Stimulated activated CD8-positive, alpha-beta memory T cell treated with anti-CD3 and anti-CD28 coated beads, Interleukin-12 subunit alpha, Interleukin-12 subunit beta, amount 100 ng/mL, for 1 hour (primary cell): ENCODE measurements around the gene PITPNC1.
"Not testable (repeated sequence)": the region's sequence is repeated elsewhere in the genome, so short reads cannot be mapped to it uniquely, and the experiment has no call there.

Source experiments
- DNase-seq: peaks from one replicate; pipeline ENCODE4 v3.0.0-alpha.2; 2020; ENCODE audit warnings: low read depth

Gene PITPNC1

DNA sequence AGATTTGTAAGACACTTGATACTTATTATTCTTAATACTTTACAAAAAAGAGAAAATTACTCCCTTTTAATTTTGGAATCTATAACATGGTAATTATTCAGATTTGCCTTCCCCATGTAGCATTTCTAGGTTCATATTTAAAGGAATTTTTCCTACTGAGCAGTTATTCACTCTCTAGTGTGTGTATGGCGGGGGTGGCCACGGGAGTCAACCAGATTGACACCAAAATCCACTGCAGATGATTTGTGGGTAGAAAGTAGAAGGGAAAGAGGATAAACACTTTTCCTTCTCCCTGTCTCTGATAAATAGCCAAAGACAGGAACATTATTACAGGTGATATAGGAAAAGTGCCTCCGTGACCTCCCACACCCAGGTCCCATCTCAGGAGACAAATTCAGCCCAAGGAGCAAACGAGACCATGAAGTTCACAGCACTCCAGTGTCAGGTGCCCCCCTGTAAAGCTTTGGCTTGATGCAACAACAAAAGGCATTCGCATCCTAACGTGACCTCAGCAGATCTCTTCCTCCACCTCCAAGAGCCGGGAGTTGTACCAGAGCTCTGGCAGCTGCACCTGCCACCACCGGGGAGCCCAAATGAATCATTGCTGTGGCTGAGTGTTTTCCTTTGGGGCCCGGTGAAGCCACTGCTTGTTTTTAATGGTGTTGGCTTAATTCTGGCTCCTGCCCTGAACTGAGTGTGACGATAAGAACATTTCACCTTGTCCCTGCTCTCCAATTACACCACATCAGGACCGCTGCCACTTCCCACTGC is 248.0 kb downstream of the PITPNC1 start:
- no peak for DNase-seq

- DNase-seq, result no peak
Observed at GRCh38 chr17:67625971-67626370, 248.9 kb downstream of the PITPNC1 start.

- no peak for DNase-seq
Observed at GRCh38 chr17:67628580-67629013, 251.5 kb downstream of the PITPNC1 start.

DNA sequence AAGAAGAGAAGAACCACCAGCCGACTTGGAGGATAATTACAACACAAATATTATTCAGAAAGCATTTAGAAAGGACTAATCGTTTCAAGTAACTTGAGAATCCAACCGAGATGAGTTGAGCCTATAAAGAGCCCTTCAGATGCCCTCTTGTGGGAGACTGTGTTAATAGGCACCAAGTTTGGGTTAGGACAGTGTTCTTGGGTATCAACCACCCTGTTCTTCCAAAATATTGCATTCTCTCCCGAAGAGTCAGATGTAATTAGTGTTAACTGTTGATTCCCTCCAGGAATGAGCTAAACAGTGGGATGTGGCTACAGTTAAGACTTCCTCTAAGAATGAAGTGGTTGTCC is 252.9 kb downstream of the PITPNC1 start:
- no peak for DNase-seq

GRCh38 chr17:67630836-67631235 is 253.8 kb downstream of the PITPNC1 start:
- DNase-seq, result not testable (repeated sequence)

DNA sequence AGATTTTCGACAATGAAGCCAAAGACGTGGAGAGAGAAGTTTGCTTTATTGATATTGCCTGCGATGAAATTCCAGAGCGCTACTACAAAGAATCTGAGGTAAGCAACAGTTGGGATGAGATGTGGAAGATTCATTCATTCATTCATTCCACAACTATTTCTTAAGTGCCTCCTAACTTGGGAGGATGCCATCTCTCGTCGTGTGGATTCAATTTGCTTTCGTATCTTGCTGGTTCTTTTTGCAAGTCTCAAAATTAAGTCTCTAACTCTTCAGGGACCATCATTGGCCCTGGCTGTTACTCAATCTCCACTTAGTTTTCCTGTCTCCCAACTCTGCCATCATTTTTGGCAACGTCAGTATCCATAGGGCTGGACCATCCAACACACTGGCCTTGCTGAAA is 255.1 kb downstream of the PITPNC1 start:
- no peak for DNase-seq

- DNase-seq, result no peak
Observed at GRCh38 chr17:67633751-67634211, 256.7 kb downstream of the PITPNC1 start.

GRCh38 chr17:67635681-67636080 is 258.6 kb downstream of the PITPNC1 start:
- DNase-seq, result no peak

DNA sequence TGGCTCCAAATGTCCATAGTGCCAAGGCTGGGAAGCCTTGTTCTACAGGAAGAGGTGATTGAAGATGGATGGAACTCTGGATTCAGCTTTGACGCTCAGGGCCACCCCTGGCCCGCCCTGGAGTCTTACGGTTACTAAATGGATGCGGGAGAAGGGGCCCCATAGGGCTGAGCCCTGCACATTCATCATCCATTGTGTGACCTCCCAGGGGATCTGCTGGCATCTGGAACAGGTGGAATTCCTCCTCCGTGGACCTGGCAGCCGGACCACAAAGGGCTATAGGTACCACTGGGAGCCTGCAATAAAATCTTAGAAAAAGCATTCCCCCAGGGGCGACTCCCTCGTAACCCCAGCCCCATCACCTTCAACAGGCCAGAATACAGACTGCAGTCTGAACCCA is 259.2 kb downstream of the PITPNC1 start:
- DNase-seq, result no peak

DNA sequence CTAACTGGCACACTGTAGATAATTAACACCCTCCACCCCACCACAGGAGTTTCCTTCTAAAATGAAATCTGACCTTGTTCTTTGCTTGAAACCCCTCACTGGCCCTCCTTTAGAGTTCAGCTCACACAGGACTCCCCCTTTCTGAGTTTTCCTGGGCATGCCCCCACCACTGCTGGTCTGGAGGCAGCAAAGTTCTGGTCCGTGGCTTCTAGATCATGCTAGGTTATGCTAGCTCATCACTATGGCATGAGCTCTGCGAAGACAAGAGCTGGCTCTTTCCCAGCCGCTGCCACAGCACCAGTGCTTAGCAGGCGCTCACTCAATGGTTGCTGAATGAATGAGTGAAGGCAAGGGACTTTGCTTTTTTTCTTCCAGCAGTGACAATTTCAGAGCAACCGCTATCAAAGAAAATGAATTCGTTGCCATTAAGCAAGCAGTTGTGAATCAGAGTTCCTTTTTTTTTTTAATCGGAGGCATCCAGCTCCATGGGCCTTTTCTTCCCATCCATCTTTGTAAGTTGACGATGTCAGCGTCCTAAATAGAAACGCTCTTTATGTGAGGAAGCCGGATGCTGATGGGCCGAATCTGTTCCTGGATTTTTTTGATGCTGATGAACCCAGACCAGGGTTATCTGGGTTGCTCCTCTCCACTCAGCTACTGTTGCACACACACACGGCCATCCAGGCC is 259.9 kb downstream of the PITPNC1 start:
- no peak for DNase-seq

DNA sequence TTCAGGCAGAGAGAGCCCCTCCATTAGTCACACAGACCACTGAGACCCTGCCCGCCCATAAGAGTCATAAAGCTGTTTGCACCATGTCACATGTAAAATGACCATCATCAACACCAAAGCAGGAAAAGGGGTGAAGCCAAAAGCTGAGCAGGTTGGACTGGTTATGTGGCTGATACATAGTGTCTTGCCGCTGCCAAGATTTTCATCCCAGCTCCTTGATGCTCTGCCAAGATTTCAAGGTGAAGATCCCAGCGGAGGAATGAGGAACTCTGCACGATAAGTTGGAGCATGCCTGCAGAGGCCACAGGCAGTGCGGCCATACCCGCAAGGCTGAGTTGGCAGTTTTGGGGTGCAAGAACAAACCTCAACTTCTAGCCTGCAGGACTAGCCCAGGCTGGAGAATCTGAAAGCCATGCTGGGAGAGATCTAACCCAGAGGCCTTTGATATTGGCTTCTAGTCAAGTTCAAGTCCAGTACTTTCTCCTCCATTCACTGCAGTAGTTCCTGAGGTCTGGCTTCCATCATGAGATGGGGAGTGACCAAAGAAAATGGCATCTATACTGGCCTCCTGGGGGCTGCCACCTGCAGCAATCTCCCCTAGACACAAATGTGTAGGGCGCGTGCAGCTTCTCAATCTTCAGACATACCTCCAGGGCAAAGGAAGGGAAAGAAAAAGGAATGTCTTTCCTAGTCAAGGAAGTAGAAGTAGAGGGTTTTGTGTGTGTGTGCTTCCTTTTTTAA is 261.0 kb downstream of the PITPNC1 start:
- no peak for DNase-seq

DNA sequence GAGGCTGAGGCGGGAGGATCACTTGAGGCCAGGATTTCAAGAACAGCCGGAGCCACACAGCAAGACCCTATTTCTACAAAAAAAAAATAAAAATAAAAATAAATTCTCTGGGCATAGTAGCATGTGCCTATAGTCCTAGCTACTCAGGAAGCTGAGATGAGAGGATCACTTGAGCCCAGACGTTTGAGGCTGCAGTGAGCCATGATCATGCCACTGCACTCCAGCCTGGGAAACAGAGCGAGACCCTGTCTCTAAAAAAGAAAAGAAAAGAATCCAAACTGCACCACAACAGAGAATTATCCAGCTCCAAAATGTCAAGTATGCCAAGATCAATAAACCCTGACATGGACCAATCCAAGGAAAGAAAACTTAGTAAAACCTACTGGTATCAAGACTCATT is 261.8 kb downstream of the PITPNC1 start:
- DNase-seq, result no peak

DNA sequence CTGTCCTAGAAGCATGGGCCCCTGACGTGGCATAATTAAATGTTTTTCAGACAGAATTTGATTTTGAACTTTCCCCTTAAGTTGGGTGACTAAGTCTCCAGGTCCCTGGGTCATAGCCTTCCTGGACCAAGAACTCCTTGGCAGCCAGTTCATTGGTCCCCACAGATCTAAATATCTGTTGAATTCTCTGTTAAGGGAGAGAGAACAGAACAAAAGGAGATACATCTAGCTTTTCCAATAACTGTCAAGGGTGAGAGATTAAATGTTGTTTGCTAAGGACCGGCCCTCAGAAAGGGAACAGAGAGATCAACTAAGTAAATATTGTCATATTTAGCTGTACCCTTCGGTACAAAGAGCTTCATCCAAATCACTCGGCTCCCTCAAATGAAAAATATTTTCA is 262.5 kb downstream of the PITPNC1 start:
- no peak for DNase-seq

DNA sequence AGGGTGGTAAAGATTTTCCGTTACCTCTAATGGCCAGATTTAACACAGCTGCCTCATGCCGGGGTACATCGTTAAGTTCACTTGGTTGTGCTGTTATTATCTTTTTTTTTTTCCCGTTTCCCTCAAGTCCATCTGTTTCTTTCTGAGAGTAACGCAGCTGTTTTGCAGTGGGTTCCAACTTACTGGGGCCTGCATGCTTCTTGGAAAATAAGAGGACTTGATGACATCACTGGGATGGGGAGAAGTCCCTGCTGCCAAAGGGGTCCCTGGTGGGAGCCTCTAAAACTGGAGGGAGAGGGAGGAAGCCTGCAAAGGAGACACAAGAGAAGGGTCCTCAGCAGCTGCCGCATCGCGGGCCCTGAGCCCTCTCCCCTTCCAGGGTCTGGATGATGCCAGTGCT is 262.9 kb downstream of the PITPNC1 start:
- no peak for DNase-seq

DNA sequence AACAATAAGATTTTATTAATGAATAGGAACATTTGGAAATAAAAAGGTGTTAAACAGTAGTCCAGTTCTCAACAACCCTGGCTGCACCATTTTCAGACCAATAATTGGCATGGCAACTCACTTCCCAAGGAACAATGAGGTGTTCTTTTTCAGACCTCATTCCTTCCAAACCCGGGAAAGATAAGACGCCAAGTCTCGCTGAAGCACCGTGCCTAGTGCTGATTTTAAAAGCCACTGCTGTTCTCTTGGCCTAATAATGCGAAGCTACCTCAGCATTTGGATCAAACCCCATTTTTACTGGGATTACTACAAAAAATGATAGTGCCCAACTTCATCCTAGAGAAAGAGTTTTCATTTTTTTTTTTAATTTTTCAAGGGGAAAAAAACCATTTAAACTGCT is 265.4 kb downstream of the PITPNC1 start:
- no peak for DNase-seq

DNA sequence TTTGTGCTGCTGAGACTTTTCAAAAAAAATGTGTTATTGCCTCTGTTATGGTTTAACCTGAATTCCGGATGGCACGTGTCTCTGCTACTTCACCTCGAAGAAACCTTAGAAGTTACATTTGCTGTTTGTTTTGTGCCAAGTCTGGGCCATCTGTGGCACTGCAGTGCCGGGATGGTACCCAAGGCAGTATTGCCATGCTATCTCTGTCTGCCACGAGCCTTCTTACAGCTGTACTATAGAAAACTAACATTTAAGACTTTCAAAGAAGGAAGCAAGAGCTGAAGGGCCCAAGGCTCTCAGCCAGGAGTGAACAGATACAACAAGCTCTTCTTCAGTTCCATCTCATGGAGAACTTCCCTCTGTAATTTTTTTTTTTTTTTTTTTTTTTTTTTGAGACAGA is 267.0 kb downstream of the PITPNC1 start:
- DNase-seq, result no peak

GRCh38 chr17:67645195-67645594 is 268.1 kb downstream of the PITPNC1 start:
- not testable (repeated sequence) for DNase-seq

- no peak for DNase-seq
Observed at GRCh38 chr17:67646472-67646871, 269.4 kb downstream of the PITPNC1 start.

- DNase-seq, result no peak
Observed at GRCh38 chr17:67647482-67647881, 270.4 kb downstream of the PITPNC1 start.

- DNase-seq, result no peak
Observed at GRCh38 chr17:67648032-67648905, 271.2 kb downstream of the PITPNC1 start.

DNA sequence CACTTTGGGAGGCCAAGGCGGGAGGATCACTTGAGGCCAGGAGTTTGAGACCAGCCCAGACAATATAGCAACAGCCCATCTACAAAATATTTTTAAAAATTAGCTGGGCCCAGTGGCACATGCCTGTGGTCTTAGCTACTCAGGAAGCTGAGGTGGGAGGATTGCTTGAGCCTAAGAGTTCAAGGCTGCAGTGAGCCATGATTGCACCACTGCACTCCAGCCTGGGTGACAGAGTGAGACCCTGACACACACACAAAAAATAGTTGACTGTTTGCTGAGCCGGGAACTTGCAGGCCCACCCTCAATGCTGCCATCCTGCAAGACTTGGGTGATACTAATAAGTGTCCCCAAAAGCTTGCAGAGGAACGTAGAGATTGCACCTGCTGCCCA is 271.8 kb downstream of the PITPNC1 start:
- not testable (repeated sequence) for DNase-seq

GRCh38 chr17:67649891-67650290 is 272.8 kb downstream of the PITPNC1 start:
- DNase-seq, result no peak
